Measurements from ENCODE around the gene OTOS. TPM values are rescaled to one million over a fixed set of nuclear protein-coding genes. Genes with fewer than 3 reads are reported as not detected.

The OTOS gene
- total RNA-seq = not detected

GRCh38 chr2:240140511-240140910 is at the start of gene OTOS:
TSS of gene OTOS (minus strand) at chr2:240140658. CDS start at chr2:240140326, 332 bp downstream.
- Mint-ChIP-seq H3K4me1 (ENCODE audit: low read depth) (peaks cover 11% of the 10 kb centered on the region), H3K9me3 (ENCODE audit: insufficient read depth) (no peaks in the 10 kb centered on the region), H3K36me3 (ENCODE audit: low read depth) (no peaks in the 10 kb centered on the region), H3K4me3 (no peak within 1 kb of the TSS), H3K27ac (no peak within 1 kb of the TSS), H3K27me3 (ENCODE audit: low read depth) (no peaks in the 10 kb centered on the region)
- CTCF ChIA-PET = no interaction called here
- DNase-seq (no peak), ATAC-seq (no peak)
- POLR2A ChIA-PET = no interaction called here

DNA sequence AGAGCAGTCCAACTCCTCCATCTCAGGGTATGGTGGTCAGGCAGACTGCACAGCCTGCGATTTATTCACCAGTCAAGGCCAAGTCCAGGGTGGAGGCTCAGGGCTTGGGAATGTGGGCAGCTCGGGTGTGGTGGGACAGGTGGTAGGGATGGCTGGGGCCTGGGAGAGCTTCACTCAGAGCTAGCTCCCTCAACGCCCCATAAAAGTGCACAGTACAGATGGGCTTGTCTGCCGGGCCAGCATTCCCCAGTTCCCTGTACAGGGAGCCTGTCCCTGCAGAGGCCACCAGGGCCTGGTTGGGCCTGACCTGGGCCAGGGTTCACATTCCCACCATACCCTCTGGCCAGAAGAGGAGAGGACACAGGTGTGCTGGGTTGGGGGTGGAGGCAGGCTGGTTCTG is 49.2 kb upstream of the OTOS start:
- no peak for DNase-seq
- CTCF ChIA-PET = no interaction called here
- Mint-ChIP-seq H3K27me3 (ENCODE audit: low read depth) (peaks cover 7% of the 10 kb centered on the region), H3K9me3 (ENCODE audit: insufficient read depth) (peaks cover 8% of the 10 kb centered on the region), H3K27ac (no peak overlapping the region), H3K36me3 (ENCODE audit: low read depth) (no peaks in the 10 kb centered on the region), H3K4me3 (no peak overlapping the region), H3K4me1 (ENCODE audit: low read depth) (no peaks in the 10 kb centered on the region)
- no peak for ATAC-seq
- POLR2A ChIA-PET = no interaction called here

GRCh38 chr2:240187989-240188590 is 47.6 kb upstream of the OTOS start:
- ATAC-seq (no peak), DNase-seq (no peak)
- Mint-ChIP-seq H3K36me3 (ENCODE audit: low read depth) (no peaks in the 10 kb centered on the region), H3K9me3 (ENCODE audit: insufficient read depth) (peaks cover 8% of the 10 kb centered on the region), H3K27me3 (ENCODE audit: low read depth) (peaks cover 5% of the 10 kb centered on the region), H3K27ac (no peak overlapping the region), H3K4me1 (ENCODE audit: low read depth) (no peaks in the 10 kb centered on the region), H3K4me3 (no peak overlapping the region)
- POLR2A ChIA-PET = no interaction called here
- CTCF ChIA-PET = no interaction called here

- POLR2A ChIA-PET = no interaction called here
- H3K9me3 Mint-ChIP-seq (ENCODE audit: insufficient read depth) = peaks cover 8% of the 10 kb centered on the region
- CTCF ChIA-PET = no interaction called here
- no peaks in the 10 kb centered on the region for H3K36me3 Mint-ChIP-seq (ENCODE audit: low read depth)
- H3K4me1 Mint-ChIP-seq (ENCODE audit: low read depth) = no peaks in the 10 kb centered on the region
- H3K27me3 Mint-ChIP-seq (ENCODE audit: low read depth) = peaks cover 7% of the 10 kb centered on the region
- ATAC-seq (no peak), DNase-seq (no peak)
- H3K4me3 Mint-ChIP-seq = no peak overlapping the region
- H3K27ac Mint-ChIP-seq = no peak overlapping the region
Measured at GRCh38 chr2:240186191-240186725, 45.8 kb upstream of the OTOS start.

GRCh38 chr2:240184656-240185055 is 44.2 kb upstream of the OTOS start:
- Mint-ChIP-seq H3K36me3 (ENCODE audit: low read depth) (no peaks in the 10 kb centered on the region), H3K4me1 (ENCODE audit: low read depth) (no peaks in the 10 kb centered on the region), H3K4me3 (no peak overlapping the region), H3K27ac (no peak overlapping the region), H3K9me3 (ENCODE audit: insufficient read depth) (peaks cover 8% of the 10 kb centered on the region), H3K27me3 (ENCODE audit: low read depth) (peaks cover 9% of the 10 kb centered on the region)
- DNase-seq (no peak), ATAC-seq (no peak)
- ChIA-PET CTCF (no interaction called here), POLR2A (no interaction called here)

DNA sequence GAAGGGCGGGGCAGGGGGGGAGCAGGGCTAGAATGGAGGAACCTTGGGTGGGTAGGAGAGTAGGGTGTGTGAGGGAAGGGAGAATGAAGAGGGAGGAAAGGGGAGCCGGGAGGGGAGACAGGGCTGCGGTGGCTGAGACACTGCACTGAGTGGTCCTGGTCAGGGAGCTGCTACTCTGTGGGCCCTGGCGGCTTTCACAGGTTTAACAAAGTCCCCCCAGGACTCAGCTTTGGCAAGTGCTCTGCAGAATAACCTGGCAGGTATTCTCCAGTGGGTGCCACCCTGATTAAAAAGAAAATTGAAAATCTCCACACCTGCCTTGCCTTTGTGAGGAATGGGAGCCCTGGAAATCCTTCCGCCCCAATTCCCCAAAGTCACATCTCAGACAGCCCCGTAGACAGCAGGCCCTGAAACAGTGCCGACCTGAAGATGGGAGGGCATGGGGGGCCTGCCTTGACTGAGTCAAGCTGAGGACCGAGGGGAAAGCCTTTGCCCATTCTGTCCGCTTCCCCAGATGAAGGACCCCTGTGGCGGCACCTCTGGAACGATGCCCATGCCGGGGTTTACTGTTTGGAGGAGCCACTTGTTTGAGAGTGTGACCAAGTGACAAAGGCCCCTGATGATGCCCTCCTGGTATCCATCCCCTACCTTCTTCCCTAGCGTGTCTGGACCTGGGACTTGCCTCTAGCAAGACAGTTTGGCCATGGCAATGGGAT is 43.6 kb upstream of the OTOS start:
- ChIA-PET CTCF (no interaction called here), POLR2A (no interaction called here)
- Mint-ChIP-seq H3K4me1 (ENCODE audit: low read depth) (no peaks in the 10 kb centered on the region), H3K4me3 (no peak overlapping the region), H3K9me3 (ENCODE audit: insufficient read depth) (peaks cover 8% of the 10 kb centered on the region), H3K27ac (no peak overlapping the region), H3K36me3 (ENCODE audit: low read depth) (no peaks in the 10 kb centered on the region), H3K27me3 (ENCODE audit: low read depth) (peaks cover 7% of the 10 kb centered on the region)
- DNase-seq = no peak
- ATAC-seq = no peak

DNA sequence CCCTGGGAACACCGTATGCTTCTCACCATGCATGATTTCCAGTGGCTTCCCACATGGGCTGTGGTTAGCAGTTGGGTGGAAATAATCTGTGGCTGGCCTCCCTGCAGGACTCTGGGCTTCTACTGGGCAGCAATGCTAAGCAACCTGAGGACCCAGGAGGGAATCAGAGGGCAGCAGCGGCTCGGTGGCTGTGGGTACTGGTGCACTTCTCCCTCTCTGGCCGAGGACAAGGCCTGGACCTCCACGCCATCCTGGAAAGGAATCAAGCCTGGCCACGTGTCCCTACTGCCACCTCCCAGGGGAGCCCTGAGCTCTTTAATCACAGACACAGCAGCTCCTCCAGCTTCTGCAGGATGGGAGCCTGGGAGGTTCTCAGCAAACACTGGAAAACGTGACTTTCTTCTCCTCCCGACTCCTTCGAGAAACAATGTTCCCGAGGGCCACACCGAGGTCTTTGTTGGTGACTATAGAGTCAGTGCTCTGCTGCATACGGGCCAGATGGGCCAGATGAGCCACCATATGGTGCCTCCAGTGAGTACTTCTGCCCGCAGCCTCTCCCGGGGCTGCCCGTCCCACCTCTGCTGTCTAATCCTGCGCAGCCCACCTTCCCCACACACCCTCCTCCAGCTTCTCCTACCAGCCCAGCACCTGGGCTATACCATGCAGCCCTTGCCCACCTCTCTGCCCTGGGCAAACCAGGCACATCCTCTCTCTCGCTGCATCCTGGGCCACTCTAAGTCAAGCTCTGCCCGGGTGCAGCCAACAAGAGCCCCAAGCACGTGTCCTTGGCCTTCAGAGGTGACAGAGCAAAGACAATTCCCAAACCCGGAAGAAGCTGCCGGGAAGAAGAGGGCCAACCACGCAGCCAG is 42.8 kb upstream of the OTOS start:
- peaks cover 2% of the 10 kb centered on the region for H3K9me3 Mint-ChIP-seq (ENCODE audit: insufficient read depth)
- H3K36me3 Mint-ChIP-seq (ENCODE audit: low read depth) = no peaks in the 10 kb centered on the region
- ChIA-PET CTCF (no interaction called here), POLR2A (no interaction called here)
- H3K4me1 Mint-ChIP-seq (ENCODE audit: low read depth) = no peaks in the 10 kb centered on the region
- H3K27me3 Mint-ChIP-seq (ENCODE audit: low read depth) = peaks cover 7% of the 10 kb centered on the region
- DNase-seq = no peak
- no peak for ATAC-seq
- no peak overlapping the region for H3K4me3 Mint-ChIP-seq
- H3K27ac Mint-ChIP-seq = no peak overlapping the region

DNA sequence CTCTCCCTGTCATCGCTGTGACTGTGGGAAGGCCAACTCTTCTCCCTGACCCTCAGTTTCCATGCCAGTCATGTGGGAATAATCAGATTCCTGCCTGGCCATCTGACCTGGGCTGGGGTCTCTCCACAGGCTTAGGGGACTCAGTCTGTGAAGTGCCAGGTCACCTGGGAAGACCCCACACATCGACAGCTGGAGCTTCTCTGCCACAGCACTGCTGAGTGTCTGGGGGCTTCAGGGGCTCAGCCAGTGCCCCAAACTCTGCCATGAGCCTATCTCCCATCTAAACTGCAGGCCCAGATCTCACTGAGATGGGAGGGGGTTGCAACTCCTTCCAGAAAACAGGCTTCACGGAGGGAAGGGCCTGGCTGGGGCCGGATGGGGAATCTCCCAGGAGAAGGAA is 42.0 kb upstream of the OTOS start:
- CTCF ChIA-PET = no interaction called here
- no peak overlapping the region for H3K27ac Mint-ChIP-seq
- H3K4me1 Mint-ChIP-seq (ENCODE audit: low read depth) = no peaks in the 10 kb centered on the region
- POLR2A ChIA-PET = no interaction called here
- ATAC-seq = no peak
- no peak overlapping the region for H3K4me3 Mint-ChIP-seq
- H3K27me3 Mint-ChIP-seq (ENCODE audit: low read depth) = peaks cover 12% of the 10 kb centered on the region
- H3K9me3 Mint-ChIP-seq (ENCODE audit: insufficient read depth) = no peaks in the 10 kb centered on the region
- DNase-seq = no peak
- H3K36me3 Mint-ChIP-seq (ENCODE audit: low read depth) = no peaks in the 10 kb centered on the region

GRCh38 chr2:240182001-240182400 is 41.5 kb upstream of the OTOS start:
- Mint-ChIP-seq H3K27me3 (ENCODE audit: low read depth) (peaks cover 12% of the 10 kb centered on the region), H3K27ac (no peak overlapping the region), H3K9me3 (ENCODE audit: insufficient read depth) (no peaks in the 10 kb centered on the region), H3K36me3 (ENCODE audit: low read depth) (no peaks in the 10 kb centered on the region), H3K4me3 (no peak overlapping the region), H3K4me1 (ENCODE audit: low read depth) (no peaks in the 10 kb centered on the region)
- DNase-seq = no peak
- CTCF ChIA-PET = no interaction called here
- ATAC-seq = no peak
- POLR2A ChIA-PET = no interaction called here

DNA sequence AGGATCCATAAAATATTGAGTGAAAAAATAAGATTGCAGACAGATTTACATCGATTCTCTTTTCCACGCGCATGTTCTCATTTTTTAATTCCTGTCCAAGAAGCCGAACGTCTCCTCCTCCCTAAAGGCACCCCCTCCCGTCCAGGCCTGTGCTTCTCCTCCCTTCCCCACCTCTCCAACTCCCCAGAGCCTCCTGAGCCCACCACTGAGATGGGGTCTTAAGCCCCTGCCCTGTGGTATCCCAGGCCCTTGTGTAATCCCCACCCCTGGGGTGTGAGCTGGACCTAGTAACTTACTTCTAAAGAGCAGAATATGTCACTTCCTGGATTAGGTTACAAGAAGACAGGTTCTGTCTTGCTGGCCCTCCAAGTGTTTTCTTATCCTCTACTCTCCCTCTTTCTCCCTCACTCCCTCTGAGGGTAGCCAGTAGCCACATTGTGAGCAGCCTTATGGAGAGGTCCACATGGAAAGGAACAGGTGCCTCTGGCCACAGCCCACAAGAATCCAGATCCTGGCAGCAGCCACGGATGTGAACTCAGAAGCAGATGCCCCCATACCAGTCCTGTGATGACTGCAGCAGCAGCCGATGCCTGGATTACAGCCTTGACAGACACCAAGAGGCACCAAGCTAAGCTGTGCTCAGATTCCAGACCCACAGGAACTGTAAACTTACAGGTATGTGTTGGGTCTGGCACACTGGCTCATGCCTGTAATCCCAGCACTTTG is 39.6 kb upstream of the OTOS start:
- no peak for DNase-seq
- ATAC-seq = no peak
- no peaks in the 10 kb centered on the region for H3K36me3 Mint-ChIP-seq (ENCODE audit: low read depth)
- H3K27ac Mint-ChIP-seq = no peak overlapping the region
- H3K27me3 Mint-ChIP-seq (ENCODE audit: low read depth) = peaks cover 19% of the 10 kb centered on the region
- no peaks in the 10 kb centered on the region for H3K9me3 Mint-ChIP-seq (ENCODE audit: insufficient read depth)
- no peak overlapping the region for H3K4me3 Mint-ChIP-seq
- ChIA-PET CTCF (no interaction called here), POLR2A (no interaction called here)
- no peaks in the 10 kb centered on the region for H3K4me1 Mint-ChIP-seq (ENCODE audit: low read depth)

GRCh38 chr2:240179186-240179815 is 38.8 kb upstream of the OTOS start:
- H3K27me3 Mint-ChIP-seq (ENCODE audit: low read depth) = peaks cover 21% of the 10 kb centered on the region
- no peaks in the 10 kb centered on the region for H3K36me3 Mint-ChIP-seq (ENCODE audit: low read depth)
- POLR2A ChIA-PET = no interaction called here
- DNase-seq (no peak), ATAC-seq (no peak)
- CTCF ChIA-PET = no interaction called here
- H3K4me1 Mint-ChIP-seq (ENCODE audit: low read depth) = no peaks in the 10 kb centered on the region
- no peak overlapping the region for H3K4me3 Mint-ChIP-seq
- no peaks in the 10 kb centered on the region for H3K9me3 Mint-ChIP-seq (ENCODE audit: insufficient read depth)
- H3K27ac Mint-ChIP-seq = no peak overlapping the region

Data from activated CD8-positive, alpha-beta T cell treated with anti-CD3 and anti-CD28 coated beads, Interleukin-2, amount 10 ng/mL, durations not matched to agents 7 days and 5 days (primary cell).